Measurements from ENCODE around the gene ZNF566.
A peak's percentile ranks its signal among the peaks of the same experiment; 100 is the strongest.

The ZNF566 gene

DNA sequence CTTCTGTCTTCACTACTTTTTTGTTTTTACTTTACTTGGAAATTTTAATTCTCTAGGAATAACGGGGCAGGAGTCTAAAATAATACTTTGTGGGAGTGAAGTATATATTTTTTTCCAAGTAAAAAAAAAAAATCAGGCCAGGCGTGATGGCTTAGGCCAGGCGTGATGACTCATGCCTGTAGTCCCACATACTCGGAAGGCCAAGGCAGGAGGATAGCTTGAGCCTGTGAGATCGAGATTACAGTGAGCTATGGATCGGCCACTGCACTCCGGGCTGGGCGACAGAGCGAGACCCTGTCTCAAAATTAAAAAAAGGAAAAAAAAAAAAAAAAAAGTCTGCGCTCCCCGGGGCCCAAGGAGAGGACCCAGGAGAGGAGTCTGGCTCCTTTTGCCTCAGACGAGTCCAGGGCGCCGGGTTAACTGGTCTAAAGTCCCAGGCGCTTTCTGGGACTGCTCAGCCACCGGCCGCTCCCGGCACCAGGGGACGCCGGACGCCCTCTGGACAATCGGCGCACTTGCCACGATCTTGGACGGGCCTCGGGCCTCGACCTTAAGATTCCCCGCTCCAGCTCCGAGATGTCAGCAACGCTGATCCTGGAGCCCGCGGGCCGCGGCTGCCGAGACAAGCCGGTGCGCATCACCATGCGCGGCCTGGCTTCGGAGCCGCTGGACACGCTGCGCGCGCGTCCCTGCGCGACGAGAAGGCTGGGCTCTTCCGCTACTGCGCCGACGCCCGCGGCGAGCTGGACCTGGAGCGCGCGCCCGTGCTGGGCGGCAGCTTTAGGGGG, 68.2 kb downstream of the ZNF566 start:
- Histone ChIP-seq H3K4me3 (ENCODE audit: low read length, poor library complexity, severe bottlenecking) (no peak overlapping the region), H4K20me1 (ENCODE audit: insufficient read depth, low read length, poor library complexity, severe bottlenecking) (peaks cover 6% of the 10 kb centered on the region), H3K36me3 (ENCODE audit: insufficient read depth, low read length) (no peaks in the 10 kb centered on the region), H3F3A (ENCODE audit: low read depth) (no peaks in the 10 kb centered on the region), H3K27me3 (ENCODE audit: insufficient read depth, low read length, poor library complexity, severe bottlenecking) (no peaks in the 10 kb centered on the region), H3K9me2 (replicated peaks; ENCODE audit: low read depth, low read length) (no peaks in the 10 kb centered on the region), H3K79me2 (ENCODE audit: insufficient read depth, low read length) (peaks cover 22% of the 10 kb centered on the region), H3K4me1 (ENCODE audit: insufficient read depth, low read length, poor library complexity, severe bottlenecking) (peaks cover 16% of the 10 kb centered on the region), H2AFZ (ENCODE audit: low read length) (no peak overlapping the region), H3K9me3 (ENCODE audit: insufficient read depth, low read depth, low read length) (no peaks in the 10 kb centered on the region), H3K9ac (ENCODE audit: low read depth, low read length, poor library complexity, severe bottlenecking) (no peak overlapping the region), H3K4me2 (ENCODE audit: low read depth, low read length, poor library complexity, severe bottlenecking) (no peak overlapping the region)
- TF ChIP-seq, protein P1, sequence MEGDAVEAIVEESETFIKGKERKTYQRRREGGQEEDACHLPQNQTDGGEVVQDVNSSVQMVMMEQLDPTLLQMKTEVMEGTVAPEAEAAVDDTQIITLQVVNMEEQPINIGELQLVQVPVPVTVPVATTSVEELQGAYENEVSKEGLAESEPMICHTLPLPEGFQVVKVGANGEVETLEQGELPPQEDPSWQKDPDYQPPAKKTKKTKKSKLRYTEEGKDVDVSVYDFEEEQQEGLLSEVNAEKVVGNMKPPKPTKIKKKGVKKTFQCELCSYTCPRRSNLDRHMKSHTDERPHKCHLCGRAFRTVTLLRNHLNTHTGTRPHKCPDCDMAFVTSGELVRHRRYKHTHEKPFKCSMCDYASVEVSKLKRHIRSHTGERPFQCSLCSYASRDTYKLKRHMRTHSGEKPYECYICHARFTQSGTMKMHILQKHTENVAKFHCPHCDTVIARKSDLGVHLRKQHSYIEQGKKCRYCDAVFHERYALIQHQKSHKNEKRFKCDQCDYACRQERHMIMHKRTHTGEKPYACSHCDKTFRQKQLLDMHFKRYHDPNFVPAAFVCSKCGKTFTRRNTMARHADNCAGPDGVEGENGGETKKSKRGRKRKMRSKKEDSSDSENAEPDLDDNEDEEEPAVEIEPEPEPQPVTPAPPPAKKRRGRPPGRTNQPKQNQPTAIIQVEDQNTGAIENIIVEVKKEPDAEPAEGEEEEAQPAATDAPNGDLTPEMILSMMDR (conservative IDR thresholded peaks at IDR 0.05; ENCODE audit: low read length), result no peak
- TF ChIP-seq EZH2phosphoT487 (IDR thresholded peaks at IDR 0.05; ENCODE audit: borderline replicate concordance), result no peak

DNA sequence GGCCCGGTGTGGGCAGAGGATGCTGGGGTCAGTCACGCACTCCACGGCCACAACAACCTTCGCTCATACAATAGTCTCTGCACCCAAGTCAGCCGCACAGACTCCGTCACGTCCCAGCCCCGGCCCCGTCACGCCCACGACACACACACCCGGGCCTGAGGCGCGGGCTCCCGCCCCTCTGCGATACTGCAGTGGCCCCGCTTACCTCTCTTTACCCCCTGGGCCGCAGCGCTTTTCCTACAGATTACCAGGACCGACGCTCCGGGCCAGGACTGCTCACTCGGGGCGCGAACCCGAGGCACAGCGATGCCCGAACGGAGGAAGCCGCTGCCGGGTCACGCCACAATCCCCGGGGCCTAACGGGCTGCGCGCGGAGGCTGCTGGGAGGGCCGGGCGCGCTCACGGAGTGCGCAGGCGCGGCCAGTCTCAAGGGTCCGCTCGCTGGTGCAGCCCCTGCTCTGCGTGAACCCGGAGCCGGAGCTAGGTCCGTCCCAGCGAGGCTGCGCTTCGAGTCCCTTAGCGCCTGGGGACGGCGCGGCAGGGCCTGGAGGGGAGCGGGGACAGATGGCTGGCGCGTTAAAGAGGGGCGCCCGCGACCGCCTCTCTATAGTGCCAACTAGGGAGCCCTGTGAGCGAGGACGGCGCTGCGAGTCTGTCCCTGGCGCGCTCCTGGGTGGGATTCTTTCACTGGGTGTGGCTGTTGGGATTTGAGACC, 70.9 kb downstream of the ZNF566 start, which contains the start of gene ZFP82:
TSS of gene ZFP82 (minus strand) at position 358 of the 715 bp plus-strand sequence. CDS start 8,855 bp downstream, outside the sequence.
- Histone ChIP-seq H3K4me1 (ENCODE audit: insufficient read depth, low read length, poor library complexity, severe bottlenecking) (peaks cover 25% of the 10 kb centered on the region), H2AFZ (ENCODE audit: low read length) (peak within 1 kb of the TSS; percentile 97), H3K36me3 (ENCODE audit: insufficient read depth, low read length) (no peaks in the 10 kb centered on the region), H3K9me2 (replicated peaks; ENCODE audit: low read depth, low read length) (no peaks in the 10 kb centered on the region), H3K27me3 (ENCODE audit: insufficient read depth, low read length, poor library complexity, severe bottlenecking) (no peaks in the 10 kb centered on the region), H3K4me3 (ENCODE audit: low read length, poor library complexity, severe bottlenecking) (peak within 1 kb of the TSS; percentile 81), H3K9me3 (ENCODE audit: insufficient read depth, low read depth, low read length) (no peaks in the 10 kb centered on the region), H3K79me2 (ENCODE audit: insufficient read depth, low read length) (peaks cover 50% of the 10 kb centered on the region), H3F3A (ENCODE audit: low read depth) (no peaks in the 10 kb centered on the region), H3K4me2 (ENCODE audit: low read depth, low read length, poor library complexity, severe bottlenecking) (peak within 1 kb of the TSS; percentile 84), H4K20me1 (ENCODE audit: insufficient read depth, low read length, poor library complexity, severe bottlenecking) (peaks cover 14% of the 10 kb centered on the region), H3K9ac (ENCODE audit: low read depth, low read length, poor library complexity, severe bottlenecking) (peak within 1 kb of the TSS; percentile 90)
- TF ChIP-seq, protein P1 (conservative IDR thresholded peaks at IDR 0.05; ENCODE audit: low read length), result no peak
- no peak for TF ChIP-seq EZH2phosphoT487 (IDR thresholded peaks at IDR 0.05; ENCODE audit: borderline replicate concordance)

DNA sequence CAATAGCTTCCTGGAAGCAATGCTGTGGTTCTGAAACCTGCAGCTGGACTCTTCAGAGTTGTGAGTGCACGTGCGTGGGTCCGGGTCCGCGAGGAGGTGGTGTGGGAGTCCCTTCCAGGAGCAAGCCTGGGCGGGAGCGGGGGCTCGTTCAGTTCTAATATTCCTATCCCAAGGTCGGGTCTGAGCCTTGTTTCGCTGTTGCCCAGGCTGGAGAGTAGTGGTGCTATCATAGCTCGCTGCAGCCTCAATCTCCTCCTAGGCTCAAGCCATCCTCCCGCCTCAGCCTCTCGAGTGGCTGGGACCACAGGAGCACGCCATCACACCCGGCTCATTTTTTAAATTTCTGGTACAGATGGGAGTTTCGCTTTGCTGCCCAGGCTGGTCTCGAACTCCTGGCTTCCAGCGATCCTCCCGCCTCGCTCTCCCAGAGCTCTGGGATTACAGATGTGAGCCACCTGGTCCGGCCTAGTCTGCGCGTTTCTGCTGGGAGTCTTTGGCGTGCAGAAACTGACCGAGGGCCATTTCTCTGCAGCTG, 71.5 kb downstream of the ZNF566 start:
- H4K20me1 ChIP-seq (ENCODE audit: insufficient read depth, low read length, poor library complexity, severe bottlenecking), result peaks cover 17% of the 10 kb centered on the region
- peaks cover 27% of the 10 kb centered on the region for H3K4me1 ChIP-seq (ENCODE audit: insufficient read depth, low read length, poor library complexity, severe bottlenecking)
- no peaks in the 10 kb centered on the region for H3K9me2 ChIP-seq (replicated peaks; ENCODE audit: low read depth, low read length)
- no peaks in the 10 kb centered on the region for H3K27me3 ChIP-seq (ENCODE audit: insufficient read depth, low read length, poor library complexity, severe bottlenecking)
- no peaks in the 10 kb centered on the region for H3F3A ChIP-seq (ENCODE audit: low read depth)
- no peaks in the 10 kb centered on the region for H3K36me3 ChIP-seq (ENCODE audit: insufficient read depth, low read length)
- TF ChIP-seq EZH2phosphoT487 (IDR thresholded peaks at IDR 0.05; ENCODE audit: borderline replicate concordance), result no peak
- H3K9me3 ChIP-seq (ENCODE audit: insufficient read depth, low read depth, low read length), result no peaks in the 10 kb centered on the region
- peaks cover 56% of the 10 kb centered on the region for H3K79me2 ChIP-seq (ENCODE audit: insufficient read depth, low read length)
- peak overlapping the region; percentile 97 for H2AFZ ChIP-seq (ENCODE audit: low read length)
- H3K4me2 ChIP-seq (ENCODE audit: low read depth, low read length, poor library complexity, severe bottlenecking), result peak overlapping the region; percentile 84
- H3K4me3 ChIP-seq (ENCODE audit: low read length, poor library complexity, severe bottlenecking), result peak overlapping the region; percentile 81
- H3K9ac ChIP-seq (ENCODE audit: low read depth, low read length, poor library complexity, severe bottlenecking), result peak overlapping the region; percentile 90
